Measurements from ENCODE around the gene NUP85.
"Not testable (repeated sequence)": the region's sequence is repeated elsewhere in the genome, so short reads cannot be mapped to it uniquely, and the experiment has no call there.

Gene NUP85

GRCh38 chr17:75241143-75241430 is 35.6 kb downstream of the NUP85 start:
- no peak for DNase-seq (ENCODE audit: low read depth)

GRCh38 chr17:75241502-75241901 is 36.0 kb downstream of the NUP85 start:
- DNase-seq (ENCODE audit: low read depth) = no peak

- no peak for DNase-seq (ENCODE audit: low read depth)
Measured at GRCh38 chr17:75241996-75242460, 36.5 kb downstream of the NUP85 start.

GRCh38 chr17:75242461-75243042 is 37.1 kb downstream of the NUP85 start:
- DNase-seq (ENCODE audit: low read depth) = no peak

- no peak for DNase-seq (ENCODE audit: low read depth)
Measured at GRCh38 chr17:75244133-75244866, 38.8 kb downstream of the NUP85 start.

- no peak for DNase-seq (ENCODE audit: low read depth)
Measured at GRCh38 chr17:75245011-75245410, 39.5 kb downstream of the NUP85 start.

- no peak for DNase-seq (ENCODE audit: low read depth)
Measured at GRCh38 chr17:75246404-75246803, 40.9 kb downstream of the NUP85 start.

- DNase-seq (ENCODE audit: low read depth) = no peak
Measured at GRCh38 chr17:75249564-75249963, 44.1 kb downstream of the NUP85 start.

GRCh38 chr17:75250009-75250471 is 44.6 kb downstream of the NUP85 start:
- DNase-seq (ENCODE audit: low read depth) = peak; percentile 64

GRCh38 chr17:75252039-75252816 is 46.7 kb downstream of the NUP85 start:
- no peak for DNase-seq (ENCODE audit: low read depth)

- not testable (repeated sequence) for DNase-seq (ENCODE audit: low read depth)
Measured at GRCh38 chr17:75255954-75256698, 50.6 kb downstream of the NUP85 start.

GRCh38 chr17:75257228-75257627 is 51.7 kb downstream of the NUP85 start:
- not testable (repeated sequence) for DNase-seq (ENCODE audit: low read depth)

GRCh38 chr17:75260641-75261335 is 55.3 kb downstream of the NUP85 start:
- no peak for DNase-seq (ENCODE audit: low read depth)

- DNase-seq (ENCODE audit: low read depth) = peak; percentile 91
Measured at GRCh38 chr17:75261336-75262111, 56.0 kb downstream of the NUP85 start, which contains the start of the genes GGA3 and MRPS7. Gene GGA3, minus strand, starts transcription at chr17:75261606. Its CDS starts 19 bp downstream, at chr17:75261587. Gene MRPS7, plus strand, starts transcription at chr17:75261879. Its CDS starts 22 bp downstream, at chr17:75261901.

GRCh38 chr17:75262112-75262606 is 56.7 kb downstream of the NUP85 start:
- DNase-seq (ENCODE audit: low read depth) = no peak

- no peak for DNase-seq (ENCODE audit: low read depth)
Measured at GRCh38 chr17:75263055-75263454, 57.6 kb downstream of the NUP85 start.

GRCh38 chr17:75265614-75266315 is 60.3 kb downstream of the NUP85 start:
- DNase-seq (ENCODE audit: low read depth) = no peak

- DNase-seq (ENCODE audit: low read depth) = no peak
Measured at GRCh38 chr17:75266316-75267152, 61.1 kb downstream of the NUP85 start.

- DNase-seq (ENCODE audit: low read depth) = no peak
Measured at GRCh38 chr17:75267153-75267410, 61.6 kb downstream of the NUP85 start.
